Measurements from ENCODE around the gene ELAVL3.

GRCh38 chr19:11465600-11465999 is 15.2 kb downstream of the ELAVL3 start:
- TF ChIP-seq, protein P1, sequence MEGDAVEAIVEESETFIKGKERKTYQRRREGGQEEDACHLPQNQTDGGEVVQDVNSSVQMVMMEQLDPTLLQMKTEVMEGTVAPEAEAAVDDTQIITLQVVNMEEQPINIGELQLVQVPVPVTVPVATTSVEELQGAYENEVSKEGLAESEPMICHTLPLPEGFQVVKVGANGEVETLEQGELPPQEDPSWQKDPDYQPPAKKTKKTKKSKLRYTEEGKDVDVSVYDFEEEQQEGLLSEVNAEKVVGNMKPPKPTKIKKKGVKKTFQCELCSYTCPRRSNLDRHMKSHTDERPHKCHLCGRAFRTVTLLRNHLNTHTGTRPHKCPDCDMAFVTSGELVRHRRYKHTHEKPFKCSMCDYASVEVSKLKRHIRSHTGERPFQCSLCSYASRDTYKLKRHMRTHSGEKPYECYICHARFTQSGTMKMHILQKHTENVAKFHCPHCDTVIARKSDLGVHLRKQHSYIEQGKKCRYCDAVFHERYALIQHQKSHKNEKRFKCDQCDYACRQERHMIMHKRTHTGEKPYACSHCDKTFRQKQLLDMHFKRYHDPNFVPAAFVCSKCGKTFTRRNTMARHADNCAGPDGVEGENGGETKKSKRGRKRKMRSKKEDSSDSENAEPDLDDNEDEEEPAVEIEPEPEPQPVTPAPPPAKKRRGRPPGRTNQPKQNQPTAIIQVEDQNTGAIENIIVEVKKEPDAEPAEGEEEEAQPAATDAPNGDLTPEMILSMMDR (IDR thresholded peaks at IDR 0.05): no peak
- no peak for TF ChIP-seq POLR2A (IDR thresholded peaks at IDR 0.05)
